Urothelium cell line (cell line): ENCODE data around the gene CSNK1D.

Source experiments
- DNase-seq: peaks from one replicate; pipeline ENCODE4 v3.0.0; 2011; ENCODE audit warnings: low spot score, mixed read lengths
- FAIRE-seq: peaks from 2 replicates; lab custom pipeline; 2011; peaks lifted over from hg19 to GRCh38; lab: Jason Lieb, UNC

Gene CSNK1D

GRCh38 chr17:82296511-82297279 lies 23.2 kb upstream of the CSNK1D start:
- DNase-seq, result no peak
- no peak for FAIRE-seq

- DNase-seq (no peak), FAIRE-seq (no peak)
These were observed 21.9 kb upstream of the CSNK1D start for GRCh38 chr17:82295472-82295814.

- FAIRE-seq, result no peak
- DNase-seq, result no peak
These were observed 20.7 kb upstream of the CSNK1D start for GRCh38 chr17:82294064-82294773.

GRCh38 chr17:82292251-82293154 lies 19.0 kb upstream of the CSNK1D start:
- FAIRE-seq (peak; percentile 87), DNase-seq (peak; percentile 99)

- FAIRE-seq (no peak), DNase-seq (no peak)
These were observed 18.2 kb upstream of the CSNK1D start for GRCh38 chr17:82291582-82292250.

- FAIRE-seq (peak; percentile 95), DNase-seq (peak; percentile 90)
These were observed 14.6 kb upstream of the CSNK1D start for GRCh38 chr17:82287868-82288801.

GRCh38 chr17:82287013-82287867 lies 13.7 kb upstream of the CSNK1D start:
- FAIRE-seq, result no peak
- DNase-seq, result no peak

- FAIRE-seq (no peak), DNase-seq (no peak)
These were observed 11.6 kb upstream of the CSNK1D start for GRCh38 chr17:82285141-82285540.

GRCh38 chr17:82283208-82283749 lies 9.8 kb upstream of the CSNK1D start:
- FAIRE-seq, result no peak
- DNase-seq, result peak; percentile 81

GRCh38 chr17:82282239-82283207 lies 9.0 kb upstream of the CSNK1D start:
- FAIRE-seq, result peak; percentile 66
- DNase-seq, result peak; percentile 55

- FAIRE-seq, result peak; percentile 100
- DNase-seq, result peak; percentile 90
These were observed 8.2 kb upstream of the CSNK1D start for GRCh38 chr17:82281502-82282238.

- FAIRE-seq (no peak), DNase-seq (no peak)
These were observed 7.6 kb upstream of the CSNK1D start for GRCh38 chr17:82281076-82281475.

- DNase-seq, result no peak
- FAIRE-seq, result peak; percentile 48
These were observed 7.0 kb upstream of the CSNK1D start for GRCh38 chr17:82280537-82280936.

GRCh38 chr17:82278786-82279391 lies 5.4 kb upstream of the CSNK1D start:
- DNase-seq (no peak), FAIRE-seq (no peak)

- DNase-seq (no peak), FAIRE-seq (peak; percentile 98)
These were observed 4.8 kb upstream of the CSNK1D start for GRCh38 chr17:82278308-82278707.

- FAIRE-seq, result no peak
- no peak for DNase-seq
These were observed 4.4 kb upstream of the CSNK1D start for GRCh38 chr17:82277851-82278250.
